ENCODE results near the gene TBC1D3B.
"Not testable (repeated sequence)": the region's sequence is repeated elsewhere in the genome, so short reads cannot be mapped to it uniquely, and the experiment has no call there.

The TBC1D3B gene

DNA sequence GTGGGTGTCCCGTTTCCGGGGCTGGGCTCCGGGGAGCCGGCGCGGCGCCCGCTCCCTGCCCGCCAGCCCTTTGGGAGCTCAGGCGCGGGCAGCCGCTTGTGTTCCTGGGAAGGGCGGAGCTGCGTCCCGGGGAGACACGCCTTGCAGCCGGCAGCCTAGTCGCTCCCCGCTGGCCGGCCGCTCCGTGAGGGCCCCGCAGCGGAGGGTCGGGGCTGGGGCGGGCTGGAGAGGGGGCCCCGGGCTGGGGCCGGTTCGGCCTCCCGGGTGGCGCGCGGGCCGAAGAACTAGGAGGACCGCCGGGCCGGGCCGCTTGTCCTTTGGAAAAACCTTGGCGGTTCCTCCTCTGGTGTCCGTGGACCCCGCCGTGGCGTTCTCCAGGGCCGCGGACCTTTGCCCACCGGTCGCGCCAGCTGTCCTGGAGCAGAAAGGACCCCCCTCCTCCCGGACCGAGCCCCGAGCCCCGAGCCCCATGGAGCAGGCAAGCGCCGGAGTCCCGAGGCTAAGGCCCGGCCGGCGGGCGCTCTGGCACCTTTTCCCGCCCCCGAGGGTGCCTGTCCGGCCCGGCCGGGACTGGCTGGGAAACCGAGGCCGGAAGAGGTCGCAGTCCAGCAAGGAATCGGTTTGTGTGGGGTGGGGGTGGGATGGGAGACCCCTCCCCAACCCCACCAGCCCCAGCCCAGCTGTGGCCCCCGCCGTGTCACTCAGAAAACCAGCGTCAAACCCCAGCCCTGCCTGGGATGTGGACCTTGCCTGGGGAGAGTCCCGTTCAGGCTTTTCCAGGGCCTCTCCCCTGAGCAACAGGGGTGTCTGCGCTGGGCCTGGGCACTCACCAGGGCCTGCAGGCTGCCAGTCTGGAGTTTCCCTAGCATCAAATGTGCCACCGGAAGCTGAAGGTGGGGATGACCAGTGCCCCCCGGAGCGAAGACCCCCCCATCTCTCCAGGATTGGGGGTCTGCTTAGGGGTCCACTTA, 6.8 kb upstream of the TBC1D3B start:
- FAIRE-seq (no peak), DNase-seq (ENCODE audit: extremely low spot score, insufficient read length, low read depth) (no peak)

DNA sequence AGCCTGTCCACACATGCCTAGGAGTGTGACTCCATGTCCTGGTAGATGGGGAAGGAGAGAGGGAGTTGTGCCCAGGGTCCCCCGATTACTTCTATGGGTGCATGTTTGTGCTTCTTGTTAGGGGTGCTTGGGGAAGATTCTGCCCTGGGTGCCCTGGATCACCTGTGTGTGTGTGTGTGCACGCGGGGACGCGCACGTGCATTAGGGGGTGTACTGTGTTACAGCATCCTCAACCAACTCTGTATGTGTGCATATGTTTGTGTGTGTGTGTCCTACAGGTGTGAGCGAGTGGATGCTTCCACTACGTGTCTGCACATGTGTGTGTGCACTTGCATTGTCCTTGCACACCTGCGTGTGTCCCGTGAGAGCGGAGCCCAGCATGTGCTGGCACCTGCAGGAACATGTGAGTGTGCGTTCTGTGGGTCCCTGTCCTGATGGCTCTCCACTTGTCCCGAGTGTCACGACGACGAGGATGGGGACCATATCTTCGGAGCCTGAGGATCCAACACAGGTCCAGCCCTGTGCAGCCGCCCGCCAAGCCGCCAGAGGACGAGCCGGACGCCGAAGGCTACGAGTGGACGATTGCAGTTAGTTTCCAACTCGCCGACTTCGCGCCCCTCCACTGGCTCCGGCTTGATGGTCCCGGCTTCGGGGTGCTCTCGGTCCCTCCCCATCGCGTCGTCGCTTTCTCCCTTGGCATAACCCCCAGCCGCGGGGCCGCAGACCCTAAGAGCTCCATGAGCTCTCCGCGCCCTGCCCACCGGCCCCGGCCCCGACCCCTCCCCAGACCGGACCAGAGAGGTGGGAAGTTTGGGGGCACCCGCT, 6.0 kb upstream of the TBC1D3B start:
- FAIRE-seq (no peak), DNase-seq (ENCODE audit: extremely low spot score, insufficient read length, low read depth) (no peak)

GRCh38 chr17:36181446-36182175, 5.2 kb upstream of the TBC1D3B start:
- FAIRE-seq; DNase-seq (ENCODE audit: extremely low spot score, insufficient read length, low read depth): not testable (repeated sequence)

DNA sequence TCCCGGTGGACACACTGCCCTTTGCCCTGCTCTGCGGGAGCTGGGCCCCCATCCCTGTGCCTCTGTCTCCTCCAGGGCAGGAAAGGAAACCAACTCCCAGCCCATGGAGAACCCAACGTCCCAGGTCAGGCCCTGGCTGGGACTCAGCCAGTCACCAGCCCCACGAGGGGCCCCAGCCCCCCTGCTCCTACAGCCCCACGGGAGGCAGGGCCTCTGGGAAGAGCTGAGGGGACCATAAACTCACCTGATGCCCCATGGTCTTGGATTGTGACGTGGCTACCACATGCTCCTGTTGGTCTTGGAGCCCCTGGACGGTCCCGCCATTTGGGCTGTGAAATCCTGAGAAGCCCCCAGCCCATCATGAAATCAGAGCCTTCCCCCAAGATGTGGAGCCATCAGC, 7.6 kb downstream of the TBC1D3B start:
- DNase-seq (ENCODE audit: extremely low spot score, insufficient read length, low read depth); FAIRE-seq: not testable (repeated sequence)

GRCh38 chr17:36153895-36154610, 22.4 kb downstream of the TBC1D3B start:
- DNase-seq (ENCODE audit: extremely low spot score, insufficient read length, low read depth), result no peak
- FAIRE-seq, result no peak

DNA sequence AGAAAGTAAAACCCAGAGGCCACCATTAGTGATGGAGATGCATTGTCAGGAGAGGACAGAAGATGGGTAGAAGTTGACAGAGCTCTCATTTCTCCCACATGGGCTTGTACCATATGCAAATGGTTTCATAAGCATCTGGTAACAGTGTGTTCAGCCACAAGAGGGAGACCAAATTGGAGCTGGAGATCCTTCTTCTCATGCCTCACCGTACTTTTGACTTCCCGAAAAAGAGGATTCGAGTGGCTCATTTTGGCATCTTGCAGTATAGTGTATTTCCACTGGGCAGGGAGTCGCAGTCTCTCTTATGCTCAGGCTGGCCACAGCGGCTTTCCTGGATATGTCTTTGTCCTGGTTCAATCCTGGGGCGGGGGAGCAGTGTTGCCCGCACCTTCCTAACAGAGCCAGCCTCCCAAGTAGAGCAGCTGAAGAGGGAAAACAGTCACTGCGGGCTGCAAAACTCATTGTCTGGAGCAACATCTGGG, 23.8 kb downstream of the TBC1D3B start:
- no peak for FAIRE-seq
- DNase-seq (ENCODE audit: extremely low spot score, insufficient read length, low read depth), result no peak

DNA sequence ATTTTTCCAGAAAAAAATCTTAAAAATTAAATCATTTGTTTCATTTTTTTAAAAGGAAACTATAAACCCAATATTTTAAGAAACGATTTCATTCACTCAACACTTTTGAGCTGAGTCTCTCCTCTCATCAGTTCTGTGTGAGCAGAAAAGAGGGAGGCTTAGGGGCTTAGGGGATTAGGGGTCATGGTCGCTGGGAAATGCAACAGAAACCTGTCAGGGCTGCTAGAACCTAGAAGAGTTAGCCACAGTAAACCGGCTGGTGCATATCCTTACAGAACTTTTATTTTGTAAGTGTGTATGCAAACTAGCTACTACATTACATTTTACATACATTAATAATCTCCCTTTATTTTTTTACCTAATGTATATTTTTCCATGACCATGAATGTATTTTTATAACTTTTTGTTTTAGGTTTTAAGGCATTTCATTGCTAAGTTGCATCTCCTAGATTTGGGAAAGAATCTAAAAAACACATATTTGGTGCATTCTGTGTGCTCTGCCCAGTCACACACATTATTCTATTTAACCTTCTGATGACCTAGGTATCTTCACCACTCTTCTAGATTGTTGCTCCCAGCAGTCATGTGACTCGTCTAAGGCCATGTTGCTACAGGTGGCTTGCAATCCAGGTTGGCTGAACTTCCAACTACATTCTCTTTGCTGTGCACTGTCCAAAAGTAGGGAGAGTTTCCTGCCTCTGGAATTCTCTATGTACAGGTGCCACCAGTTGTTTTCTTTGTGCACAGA, 24.4 kb downstream of the TBC1D3B start:
- DNase-seq (ENCODE audit: extremely low spot score, insufficient read length, low read depth), result no peak
- FAIRE-seq, result no peak

GRCh38 chr17:36149296-36149820, 27.1 kb downstream of the TBC1D3B start:
- FAIRE-seq, result no peak
- no peak for DNase-seq (ENCODE audit: extremely low spot score, insufficient read length, low read depth)

DNA sequence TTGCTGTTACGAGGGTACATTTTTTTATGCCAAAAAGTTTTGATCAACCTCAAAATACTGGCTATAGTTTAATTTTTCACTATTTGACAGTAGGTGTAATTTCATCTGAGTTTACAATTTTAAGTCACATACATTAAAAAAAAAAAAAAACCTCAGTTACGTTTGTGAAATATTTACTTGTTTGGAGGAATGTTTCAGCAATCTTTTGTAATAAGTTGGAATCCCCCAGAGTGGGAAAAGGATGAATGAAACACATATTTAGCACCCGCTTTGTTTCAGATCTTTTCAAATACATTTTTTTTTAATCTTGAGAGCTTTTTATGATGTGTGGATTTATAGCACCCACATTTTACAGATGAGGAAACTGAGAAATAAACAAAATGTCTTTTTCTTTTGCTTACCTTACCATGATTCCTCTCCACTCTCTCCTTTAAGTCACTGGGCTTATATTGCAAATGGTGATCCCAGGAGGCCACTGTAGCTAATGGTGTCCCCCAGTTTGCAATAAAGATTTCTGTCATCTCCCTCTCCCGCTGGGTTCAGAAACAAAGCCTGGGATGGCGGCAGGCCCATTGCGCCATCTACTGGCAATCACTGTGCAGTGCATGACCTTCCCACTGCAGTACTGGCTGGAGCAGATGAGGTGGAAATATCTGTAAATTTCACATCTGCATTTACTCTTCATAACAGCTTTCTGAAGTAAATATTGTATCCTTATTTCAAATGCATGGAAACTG, 27.7 kb downstream of the TBC1D3B start:
- peak; percentile 84 for DNase-seq (ENCODE audit: extremely low spot score, insufficient read length, low read depth)
- no peak for FAIRE-seq

DNA sequence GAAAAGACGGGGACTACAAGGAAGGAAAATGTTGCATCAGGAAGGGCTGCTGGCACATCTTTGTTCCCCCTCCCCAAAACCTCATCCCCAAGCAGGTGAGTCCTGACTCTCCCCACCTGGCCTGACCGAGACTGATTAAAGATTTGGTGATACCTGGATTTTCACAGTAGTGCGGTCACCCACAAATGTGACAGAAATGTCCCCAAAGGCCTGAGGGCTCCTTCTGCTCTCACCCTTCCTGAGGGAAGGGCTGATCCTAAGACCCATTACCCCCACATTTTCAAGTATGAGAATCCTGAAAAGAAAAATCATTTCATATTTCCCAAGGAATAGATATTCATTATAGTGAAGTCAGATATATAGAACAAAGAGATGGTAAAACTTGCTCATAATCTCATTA, 28.8 kb downstream of the TBC1D3B start:
- FAIRE-seq (no peak), DNase-seq (ENCODE audit: extremely low spot score, insufficient read length, low read depth) (no peak)

GRCh38 chr17:36144981-36145729, 31.3 kb downstream of the TBC1D3B start:
- FAIRE-seq, result no peak

DNA sequence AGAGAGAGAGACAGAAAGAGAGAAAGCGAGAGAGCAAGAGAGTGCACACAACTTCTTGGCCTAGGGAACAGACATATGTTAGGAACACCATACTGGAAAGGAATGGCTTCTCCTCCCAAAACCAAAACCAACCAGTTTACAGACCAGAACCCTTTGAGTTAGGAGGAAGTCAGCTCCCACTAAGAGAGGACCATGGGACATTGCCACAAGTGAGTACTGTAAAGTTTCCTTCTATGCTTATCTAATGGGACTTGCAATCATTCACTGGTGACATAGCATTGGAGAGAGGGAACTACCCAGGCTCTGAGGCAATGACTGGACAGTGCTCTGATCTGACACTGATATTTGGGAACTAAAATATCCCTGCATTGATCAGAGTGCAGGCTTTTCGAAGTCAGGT, 32.4 kb downstream of the TBC1D3B start:
- DNase-seq (ENCODE audit: extremely low spot score, insufficient read length, low read depth), result no peak
- no peak for FAIRE-seq

More at GRCh38 chr17:36144981-36145729, 31.3 kb downstream of the TBC1D3B start:
- no peak for DNase-seq (ENCODE audit: extremely low spot score, insufficient read length, low read depth)

- FAIRE-seq (no peak), DNase-seq (ENCODE audit: extremely low spot score, insufficient read length, low read depth) (no peak)
These were observed 33.6 kb downstream of the TBC1D3B start for GRCh38 chr17:36142806-36143205.

DNA sequence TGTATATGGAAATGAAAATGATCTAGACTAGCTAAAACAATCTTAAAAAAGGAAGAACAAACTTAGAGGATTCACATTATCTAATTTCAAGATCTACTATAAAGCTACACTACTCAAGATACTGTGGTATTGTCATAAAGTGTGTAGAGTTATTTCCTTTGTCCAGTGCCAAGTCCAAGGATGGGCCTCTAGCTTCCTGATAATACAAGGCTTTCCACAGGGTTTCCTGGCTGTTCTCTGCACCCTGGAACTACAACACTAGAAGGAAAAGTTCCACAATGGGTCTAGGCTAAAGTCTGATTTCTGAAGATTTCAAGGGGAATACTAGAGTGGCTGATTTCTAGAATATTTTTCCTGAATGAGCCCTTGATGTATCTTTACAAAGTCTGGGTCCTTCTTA, 34.2 kb downstream of the TBC1D3B start:
- no peak for DNase-seq (ENCODE audit: extremely low spot score, insufficient read length, low read depth)
- FAIRE-seq, result no peak

DNA sequence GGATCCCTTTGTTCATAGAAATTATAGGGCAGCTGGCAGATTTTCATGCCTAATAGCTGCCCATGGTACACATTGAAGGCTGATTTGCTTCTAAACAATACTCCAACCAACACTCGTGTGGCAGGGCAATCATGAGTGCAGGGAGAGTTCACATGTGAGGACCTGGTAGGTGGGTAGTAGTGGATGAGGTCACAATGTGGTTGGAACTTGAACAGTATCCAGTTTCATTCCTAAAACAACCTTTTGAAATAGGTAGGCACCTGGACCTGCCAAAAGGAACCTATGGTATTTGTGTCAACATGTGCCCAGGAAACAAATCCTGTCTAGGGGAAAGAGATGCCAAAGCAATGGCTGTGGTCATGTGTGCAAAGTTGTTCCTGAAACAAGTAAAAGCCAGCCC, 40.0 kb downstream of the TBC1D3B start:
- no peak for DNase-seq (ENCODE audit: extremely low spot score, insufficient read length, low read depth)
- no peak for FAIRE-seq

GRCh38 chr17:36136036-36136435, 40.4 kb downstream of the TBC1D3B start:
- DNase-seq (ENCODE audit: extremely low spot score, insufficient read length, low read depth), result no peak
- no peak for FAIRE-seq

DNA sequence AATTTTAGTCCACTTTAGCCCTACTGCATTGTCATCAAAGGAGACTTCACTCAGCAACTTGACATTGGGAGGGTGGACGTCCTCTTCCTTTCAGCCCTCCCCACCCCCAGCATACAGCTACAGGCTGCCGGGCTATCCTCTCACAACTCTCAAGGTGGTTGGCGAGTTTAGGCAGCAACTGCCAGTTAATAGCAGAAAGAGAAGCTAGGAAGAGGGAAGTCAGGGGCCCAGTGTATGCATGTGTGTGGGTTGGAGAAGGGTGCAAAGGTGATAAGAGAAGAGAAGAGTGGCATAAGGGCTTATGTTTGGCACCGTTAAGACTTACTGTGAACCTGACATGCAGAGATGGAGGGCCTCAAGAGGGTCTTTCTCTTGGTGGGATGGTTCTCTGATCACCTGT, 41.0 kb downstream of the TBC1D3B start:
- FAIRE-seq (no peak), DNase-seq (ENCODE audit: extremely low spot score, insufficient read length, low read depth) (no peak)
